HG03066 (cell line): Measurements from ENCODE around the gene FASLG.
"Not testable (repeated sequence)": the region's sequence is repeated elsewhere in the genome, so short reads cannot be mapped to it uniquely, and the experiment has no call there.

Experiments used
- ATAC-seq: cut with Tn5 transposase; IDR thresholded peaks from one replicate; pipeline ENCODE4 v1.9.1; 2021; ENCODE audit warnings: low read depth; ENCODE audit not compliant: unreplicated experiment

Gene FASLG, protein sequence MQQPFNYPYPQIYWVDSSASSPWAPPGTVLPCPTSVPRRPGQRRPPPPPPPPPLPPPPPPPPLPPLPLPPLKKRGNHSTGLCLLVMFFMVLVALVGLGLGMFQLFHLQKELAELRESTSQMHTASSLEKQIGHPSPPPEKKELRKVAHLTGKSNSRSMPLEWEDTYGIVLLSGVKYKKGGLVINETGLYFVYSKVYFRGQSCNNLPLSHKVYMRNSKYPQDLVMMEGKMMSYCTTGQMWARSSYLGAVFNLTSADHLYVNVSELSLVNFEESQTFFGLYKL

DNA sequence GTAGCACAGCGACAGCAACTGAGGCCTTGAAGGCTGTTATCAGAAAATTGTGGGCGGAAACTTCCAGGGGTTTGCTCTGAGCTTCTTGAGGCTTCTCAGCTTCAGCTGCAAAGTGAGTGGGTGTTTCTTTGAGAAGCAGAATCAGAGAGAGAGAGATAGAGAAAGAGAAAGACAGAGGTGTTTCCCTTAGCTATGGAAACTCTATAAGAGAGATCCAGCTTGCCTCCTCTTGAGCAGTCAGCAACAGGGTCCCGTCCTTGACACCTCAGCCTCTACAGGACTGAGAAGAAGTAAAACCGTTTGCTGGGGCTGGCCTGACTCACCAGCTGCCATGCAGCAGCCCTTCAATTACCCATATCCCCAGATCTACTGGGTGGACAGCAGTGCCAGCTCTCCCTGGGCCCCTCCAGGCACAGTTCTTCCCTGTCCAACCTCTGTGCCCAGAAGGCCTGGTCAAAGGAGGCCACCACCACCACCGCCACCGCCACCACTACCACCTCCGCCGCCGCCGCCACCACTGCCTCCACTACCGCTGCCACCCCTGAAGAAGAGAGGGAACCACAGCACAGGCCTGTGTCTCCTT lies at the start of gene FASLG:
TSS of gene FASLG (plus strand) at position 233 of the 583 bp plus-strand sequence. CDS start at position 332, 99 bp downstream.
- no peak for ATAC-seq

GRCh38 chr1:172609528-172609927 lies 49.4 kb upstream of the FASLG start:
- no peak for ATAC-seq

DNA sequence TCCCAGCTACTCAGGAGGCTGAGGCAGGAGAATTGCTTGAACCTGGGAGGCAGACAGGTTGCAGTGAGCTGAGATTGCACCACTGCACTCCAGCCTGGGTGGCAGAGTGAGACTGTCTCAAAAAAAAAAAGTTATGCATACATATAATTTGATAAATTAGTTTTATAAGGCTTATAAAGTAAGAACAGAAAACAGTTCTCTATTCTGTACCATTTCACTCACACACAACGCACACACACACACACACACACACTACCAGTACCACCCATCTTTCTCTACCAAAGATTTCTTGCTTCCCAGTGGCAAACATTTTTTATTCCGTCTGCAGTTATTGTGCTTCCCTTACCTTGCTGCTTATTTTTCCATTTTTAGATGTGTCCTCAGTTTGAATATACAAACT lies 46.4 kb upstream of the FASLG start:
- no peak for ATAC-seq

- no peak for ATAC-seq
These were observed 45.6 kb upstream of the FASLG start for GRCh38 chr1:172613294-172613693.

DNA sequence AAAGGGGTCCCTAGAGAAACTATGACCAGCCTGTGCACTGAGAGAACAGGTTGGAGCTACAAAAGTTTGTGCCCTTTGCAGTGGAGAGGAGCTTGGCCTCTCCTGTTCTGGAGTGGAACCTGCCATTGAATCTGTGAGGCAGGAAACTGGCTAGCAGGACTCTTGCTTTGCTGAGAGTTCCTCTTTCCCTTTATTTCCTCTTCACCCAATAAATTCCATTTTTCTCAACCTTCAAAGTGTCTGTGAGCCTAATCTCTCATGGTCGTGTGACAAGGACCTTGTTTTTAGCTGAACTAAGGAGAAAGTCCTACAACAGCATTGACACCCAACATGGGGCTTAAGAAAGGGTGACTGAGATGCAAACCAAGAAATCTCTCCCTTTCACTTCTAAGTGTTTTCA lies 42.7 kb upstream of the FASLG start:
- ATAC-seq = no peak

DNA sequence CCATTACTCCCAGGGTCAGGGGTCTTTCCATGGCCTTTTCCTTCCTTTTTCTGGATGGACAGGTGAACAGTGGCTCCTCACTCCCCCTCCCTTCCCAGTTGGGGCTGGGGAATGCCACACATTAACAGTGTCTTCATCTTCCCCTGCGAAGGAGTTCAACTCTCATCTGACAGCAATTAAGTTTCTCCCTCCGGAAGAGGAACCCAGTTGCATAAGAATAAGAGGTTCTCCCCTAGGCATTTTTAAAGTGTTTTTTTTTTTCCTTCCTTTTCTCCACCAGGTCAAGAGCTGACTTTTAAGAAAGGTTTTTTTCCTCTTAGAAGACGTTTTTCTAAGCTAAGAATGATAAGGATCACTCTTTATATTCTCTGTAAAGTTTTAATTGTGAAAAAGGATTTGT lies 42.3 kb upstream of the FASLG start:
- no peak for ATAC-seq

DNA sequence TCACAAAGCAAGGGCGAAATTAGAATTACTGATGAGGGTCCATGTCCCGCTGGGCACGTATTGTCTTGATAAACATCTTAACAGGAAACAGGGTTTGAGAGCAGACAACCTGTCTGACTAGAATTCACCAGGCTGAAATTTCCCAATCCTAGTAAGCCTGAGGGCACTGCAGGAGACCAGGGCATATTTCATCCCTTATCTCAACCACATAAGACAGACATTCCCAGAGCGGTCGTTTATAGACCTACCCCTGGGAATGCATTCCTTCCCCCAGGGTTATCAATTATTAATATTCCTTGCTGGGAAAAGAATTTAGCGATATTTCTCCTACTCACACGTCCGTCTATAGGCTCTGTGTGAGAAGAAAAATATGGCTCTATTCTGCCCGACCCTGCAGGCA lies 38.3 kb upstream of the FASLG start:
- ATAC-seq = not testable (repeated sequence)

DNA sequence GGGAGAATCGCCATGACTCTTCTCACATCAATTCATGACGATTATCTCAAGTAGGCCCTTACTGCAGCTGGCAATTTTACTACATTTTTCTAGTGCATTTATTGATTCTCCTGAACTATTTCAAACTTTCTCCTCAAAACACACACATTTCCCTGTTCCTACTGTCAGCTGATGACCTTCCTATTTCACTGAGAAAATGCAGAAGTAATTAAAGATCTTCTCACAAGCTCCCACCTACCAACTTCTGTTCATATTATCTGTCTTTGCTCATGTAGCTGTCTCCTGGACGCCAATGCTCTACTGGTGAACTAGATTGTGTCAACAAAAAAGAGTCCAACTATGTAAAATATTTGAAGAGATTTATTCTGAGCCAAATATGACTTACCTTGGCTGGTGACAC lies 36.4 kb upstream of the FASLG start:
- no peak for ATAC-seq

DNA sequence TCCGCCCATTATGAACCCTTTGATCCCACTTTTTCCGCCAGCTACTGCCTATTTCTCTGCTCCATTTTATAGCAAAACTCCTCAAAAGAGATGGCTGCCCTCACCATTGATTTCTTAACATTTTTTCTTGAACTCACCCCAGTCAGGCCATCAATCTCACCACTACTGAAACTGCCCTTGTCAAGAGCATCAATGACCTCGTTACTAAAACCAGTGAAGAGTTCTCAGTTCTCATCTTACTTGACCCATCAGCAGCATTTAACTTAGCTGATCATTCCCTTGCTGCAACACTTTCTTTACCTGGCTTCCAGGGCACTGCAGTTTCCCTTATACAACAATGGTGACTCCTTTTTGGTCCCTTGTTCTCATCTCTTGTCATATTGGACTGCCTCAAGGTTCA lies 35.2 kb upstream of the FASLG start:
- ATAC-seq = no peak

GRCh38 chr1:172626845-172627244 lies 32.1 kb upstream of the FASLG start:
- ATAC-seq = no peak

- ATAC-seq = no peak
These were observed 31.2 kb upstream of the FASLG start for GRCh38 chr1:172627702-172628101.

- ATAC-seq = no peak
These were observed 30.5 kb upstream of the FASLG start for GRCh38 chr1:172628401-172628800.

GRCh38 chr1:172629170-172629569 lies 29.7 kb upstream of the FASLG start:
- no peak for ATAC-seq

DNA sequence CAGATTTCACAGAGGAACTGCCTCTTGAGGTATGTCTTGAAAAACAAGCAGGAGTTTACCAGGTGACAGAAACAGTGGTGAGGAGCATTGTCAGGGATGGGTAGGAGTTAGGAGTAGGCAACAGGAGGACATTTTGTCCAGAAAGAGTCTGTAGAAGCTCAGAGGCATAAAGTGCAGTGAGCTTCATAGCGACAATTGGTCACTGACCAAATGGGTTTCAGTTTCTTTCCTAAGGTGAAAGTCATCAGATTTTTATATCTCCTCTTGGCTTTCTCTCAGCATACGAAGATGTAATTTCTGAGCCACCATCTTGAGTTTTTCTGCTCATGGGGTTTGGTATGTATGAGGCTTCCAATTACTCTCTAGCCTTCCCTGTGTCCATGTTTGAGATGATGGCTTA lies 29.3 kb upstream of the FASLG start:
- no peak for ATAC-seq

DNA sequence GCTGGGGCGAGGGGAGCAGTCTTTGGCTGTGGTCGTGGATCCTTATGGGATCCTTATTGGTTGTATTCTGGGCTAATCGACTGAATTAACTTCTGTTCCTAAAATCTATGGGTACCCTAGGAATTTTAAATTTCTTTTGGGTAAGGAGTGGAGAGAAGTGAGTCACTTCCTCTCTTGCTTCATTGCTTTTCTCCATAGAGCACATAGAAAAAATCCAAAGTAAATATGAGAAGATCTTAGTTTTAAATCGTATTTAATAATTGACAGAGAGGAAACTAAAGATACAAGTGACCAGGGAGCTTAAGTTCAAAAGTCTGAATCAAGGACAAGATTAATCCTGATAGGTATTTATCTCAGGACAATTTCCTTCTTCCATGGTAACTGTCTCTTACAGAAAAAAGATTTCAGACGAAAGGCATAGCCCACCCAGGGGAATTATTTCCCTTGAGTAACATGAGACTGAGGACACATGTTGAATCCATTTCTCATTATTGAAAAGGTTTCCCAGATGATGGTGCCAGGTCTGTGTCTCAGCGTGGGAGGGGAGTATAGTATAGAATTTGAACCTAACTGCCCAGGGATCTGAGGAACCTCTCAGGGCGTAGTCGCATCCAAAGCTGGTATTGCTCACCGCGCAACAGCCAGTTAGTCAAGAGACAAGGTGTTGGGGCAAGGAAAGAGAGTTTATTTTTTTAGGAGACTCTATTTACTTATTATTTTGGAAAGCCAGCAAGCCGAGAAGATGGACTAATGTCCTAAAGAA lies 28.7 kb upstream of the FASLG start:
- no peak for ATAC-seq

- ATAC-seq = no peak
These were observed 28.0 kb upstream of the FASLG start for GRCh38 chr1:172630868-172631267.

GRCh38 chr1:172637522-172637921 lies 21.4 kb upstream of the FASLG start:
- ATAC-seq = no peak

DNA sequence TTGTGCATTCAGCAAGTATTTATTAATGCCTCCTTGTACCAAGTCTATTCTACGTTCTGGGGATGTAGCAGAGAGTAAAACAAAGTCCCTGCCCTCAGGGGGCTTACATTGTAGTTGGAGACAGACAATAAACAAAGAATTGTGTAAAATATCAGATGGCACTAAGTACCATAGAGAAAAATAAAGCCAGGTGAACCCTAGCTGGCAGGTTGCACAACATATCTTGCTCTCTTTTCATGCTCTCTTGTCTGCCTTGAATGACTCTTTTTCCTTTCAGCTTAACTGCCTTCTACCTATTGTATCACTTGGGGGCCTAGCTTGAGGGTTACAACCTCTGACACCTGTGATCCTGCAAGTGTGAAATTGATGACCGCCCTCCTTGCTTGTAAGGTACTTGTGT lies 20.7 kb upstream of the FASLG start:
- no peak for ATAC-seq

GRCh38 chr1:172638885-172639831 lies 19.7 kb upstream of the FASLG start:
- peak; percentile 51 for ATAC-seq

GRCh38 chr1:172640111-172640510 lies 18.8 kb upstream of the FASLG start:
- ATAC-seq = no peak

GRCh38 chr1:172641492-172641891 lies 17.4 kb upstream of the FASLG start:
- ATAC-seq = no peak
